ENCODE results near the gene GRK5.

Gene GRK5

GRCh38 chr10:119323085-119324016 is 116.0 kb downstream of the GRK5 start:
- DNase-seq: no peak

GRCh38 chr10:119325131-119325530 is 117.8 kb downstream of the GRK5 start:
- DNase-seq: no peak

GRCh38 chr10:119326167-119326566 is 118.8 kb downstream of the GRK5 start:
- no peak for DNase-seq

GRCh38 chr10:119327096-119327745 is 119.8 kb downstream of the GRK5 start:
- no peak for DNase-seq

GRCh38 chr10:119328223-119328622 is 120.9 kb downstream of the GRK5 start:
- no peak for DNase-seq

- no peak for DNase-seq
Observed at GRCh38 chr10:119330342-119330741, 123.0 kb downstream of the GRK5 start.

GRCh38 chr10:119331061-119331460 is 123.7 kb downstream of the GRK5 start:
- DNase-seq: no peak

- DNase-seq: no peak
Observed at GRCh38 chr10:119333146-119333792, 125.9 kb downstream of the GRK5 start.

GRCh38 chr10:119335671-119336353 is 128.4 kb downstream of the GRK5 start:
- no peak for DNase-seq

GRCh38 chr10:119336599-119336998 is 129.2 kb downstream of the GRK5 start:
- DNase-seq: no peak

- no peak for DNase-seq
Observed at GRCh38 chr10:119337223-119337622, 129.9 kb downstream of the GRK5 start.

GRCh38 chr10:119337796-119338432 is 130.5 kb downstream of the GRK5 start:
- no peak for DNase-seq

GRCh38 chr10:119339109-119339508 is 131.7 kb downstream of the GRK5 start:
- no peak for DNase-seq

- DNase-seq: no peak
Observed at GRCh38 chr10:119340893-119341458, 133.6 kb downstream of the GRK5 start.

GRCh38 chr10:119341459-119342301 is 134.3 kb downstream of the GRK5 start:
- no peak for DNase-seq

- DNase-seq: no peak
Observed at GRCh38 chr10:119342335-119342734, 135.0 kb downstream of the GRK5 start.

- DNase-seq: no peak
Observed at GRCh38 chr10:119343011-119343601, 135.7 kb downstream of the GRK5 start.

- DNase-seq: no peak
Observed at GRCh38 chr10:119344381-119344780, 137.0 kb downstream of the GRK5 start.

- no peak for DNase-seq
Observed at GRCh38 chr10:119346095-119346832, 138.9 kb downstream of the GRK5 start.

Data from 8988T (cell line).